PC-3 (cell line): ENCODE data around the gene UBE2D3. TPM values are rescaled to one million over a fixed set of nuclear protein-coding genes. Genes with fewer than 3 reads are reported as not detected.

Source experiments
- ATAC-seq: fragments of 200-7000 bp; cut with Tn5 transposase; 2 replicates; pipeline ENCODE4 v1.9.1; 2020; ENCODE audit warnings: mild to moderate bottlenecking, moderate library complexity
- BruUV-seq: library from RNA; stranded (reverse); fragments of 400-500 nt; replicated peaks from 2 replicates; lab custom pipeline; 2021; lab: Mats Ljungman, UMichigan
- CTCF ChIA-PET: fragments of 300-600 bp; sonication (Branson Sonifier 250); formaldehyde crosslinking; loops from one replicate; lab custom pipeline; 2022; ENCODE audit warnings: antibody characterized with exemption; lab: Charles Lee
- POLR2A ChIA-PET: fragments of 300-600 bp; sonication (Branson Sonifier 250); formaldehyde crosslinking; loops from one replicate; lab custom pipeline; 2022; ENCODE audit warnings: antibody characterized with exemption; ENCODE audit not compliant: unreplicated experiment; lab: Charles Lee
- DNase-seq: peaks from one replicate; pipeline ENCODE4 v3.0.0-alpha.2; 2015
- H2AFZ ChIP-seq: fragments of 300-600 bp; sonication (generic); 2 replicates; pipeline ENCODE4 v1.6.0; 2016; ENCODE audit warnings: antibody characterized with exemption, low read length
- H3F3A ChIP-seq: fragments of 300-600 bp; sonication (generic); one replicate; pipeline ENCODE4 v1.6.0; 2017; ENCODE audit warnings: antibody characterized with exemption, low read length, control low read depth, mild to moderate bottlenecking; ENCODE audit not compliant: unreplicated experiment
- H3K27ac ChIP-seq: fragments of 300-600 bp; sonication (generic); 2 replicates; pipeline ENCODE4 v1.5.1; 2016; ENCODE audit warnings: mild to moderate bottlenecking, low read length
- H3K27me3 ChIP-seq: fragments of 300-600 bp; sonication (generic); 2 replicates; pipeline ENCODE4 v1.6.1; 2016; ENCODE audit warnings: low read length, mixed read lengths
- H3K36me3 ChIP-seq: fragments of 300-600 bp; sonication (generic); 2 replicates; pipeline ENCODE4 v1.6.1; 2016; ENCODE audit warnings: low read depth, mixed run types, low read length, mixed read lengths
- H3K4me1 ChIP-seq: fragments of 300-600 bp; sonication (generic); 2 replicates; pipeline ENCODE4 v1.5.1; 2016; ENCODE audit warnings: low read length; ENCODE audit not compliant: insufficient read depth
- H3K4me2 ChIP-seq: fragments of 300-600 bp; sonication (generic); 2 replicates; pipeline ENCODE4 v1.6.0; 2016; ENCODE audit warnings: low read length
- H3K4me3 ChIP-seq: fragments of 300-600 bp; sonication (generic); 2 replicates; pipeline ENCODE4 v1.5.1; 2016; ENCODE audit warnings: mild to moderate bottlenecking, low read length, mixed read lengths
- H3K79me2 ChIP-seq: fragments of 300-600 bp; sonication (generic); 2 replicates; pipeline ENCODE4 v1.6.1; 2017; ENCODE audit warnings: low read length, mixed read lengths
- H3K9ac ChIP-seq: fragments of 300-600 bp; sonication (generic); 2 replicates; pipeline ENCODE4 v1.6.0; 2016; ENCODE audit warnings: mild to moderate bottlenecking, low read length
- H3K9me2 ChIP-seq: fragments of 300-600 bp; sonication (generic); replicated peaks from 2 replicates; pipeline ENCODE4 v1.6.1; 2016; ENCODE audit warnings: mixed run types, low read length, mixed read lengths
- H3K9me3 ChIP-seq: fragments of 300-600 bp; sonication (generic); 2 replicates; pipeline ENCODE4 v1.6.1; 2016; ENCODE audit warnings: low read length, mixed read lengths
- H4K20me1 ChIP-seq: fragments of 300-600 bp; sonication (generic); 2 replicates; pipeline ENCODE4 v1.6.1; 2016; ENCODE audit warnings: low read length, mixed read lengths
- EZH2 ChIP-seq: fragments of 300-600 bp; sonication (generic); IDR thresholded peaks from one replicate; pipeline ENCODE4 v1.6.1; 2017; ENCODE audit warnings: antibody characterized with exemption, mild to moderate bottlenecking, low read length; ENCODE audit not compliant: unreplicated experiment
- EZH2phosphoT487 ChIP-seq: fragments of 300-600 bp; sonication (generic); IDR thresholded peaks from 2 replicates; pipeline ENCODE4 v1.6.1; 2018; ENCODE audit warnings: mild to moderate bottlenecking, antibody characterized with exemption, low read length, borderline replicate concordance
- intact Hi-C: fragments of 100-400 bp; cut with micrococcal nuclease; formaldehyde crosslinking; loops from 2 replicates; pipeline ENCODE4 v1.9.0; 2023
- total RNA-seq: library from RNA; depleted of rRNA; stranded (reverse); fragments of >200 nt; gene quantifications from 2 replicates; pipeline ENCODE4 v1.2.3, GENCODE V29; 2014
- TF ChIP-seq, protein P1 (sequence below): fragments of 300-600 bp; sonication (generic); conservative IDR thresholded peaks from 2 replicates; pipeline ENCODE4 v1.5.1; 2017; ENCODE audit warnings: antibody characterized with exemption, low read depth, mild to moderate bottlenecking, low read length

The UBE2D3 gene
- total RNA-seq, 1 experiment from 2014 or later = 435 TPM

DNA sequence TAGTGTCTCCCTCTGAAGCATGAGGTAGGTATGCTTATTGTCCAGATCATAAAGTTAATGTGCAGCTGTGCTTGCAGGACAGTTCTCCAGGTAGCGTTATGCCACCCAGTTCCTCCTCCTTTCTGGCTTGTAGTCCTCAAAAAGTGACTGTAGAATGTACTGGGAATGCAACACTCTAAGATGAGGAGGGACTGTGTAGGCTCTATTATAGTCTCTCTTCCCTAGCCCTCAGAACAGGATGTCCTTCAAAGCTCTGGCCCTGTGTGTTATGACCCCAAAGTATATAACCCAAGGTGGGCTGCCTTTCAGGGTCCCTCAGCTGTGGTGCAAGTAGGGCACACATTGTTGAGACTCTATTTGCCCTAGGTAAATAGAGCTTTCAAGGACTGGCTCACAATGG is 45.8 kb downstream of the UBE2D3 start:
- no peak for ATAC-seq
- DNase-seq = no peak
- intact Hi-C loops = loop anchor here (10.0 kb wide), 1 partner anchor 223 kb away; no protein-coding TSS in a partner anchor

GRCh38 chr4:102780476-102781144 is 46.7 kb downstream of the UBE2D3 start:
- Histone ChIP-seq H3K9me3 (no peaks in the 10 kb centered on the region), H4K20me1 (no peaks in the 10 kb centered on the region), H3K9ac (no peak overlapping the region), H2AFZ (no peak overlapping the region), H3K27ac (peak overlapping the region; percentile 45; the same call in 1 of the 2 replicates), H3K4me2 (peak overlapping the region; percentile 42), H3K9me2 (no peaks in the 10 kb centered on the region), H3K36me3 (no peaks in the 10 kb centered on the region), H3K4me3 (no peak overlapping the region), H3F3A (no peaks in the 10 kb centered on the region), H3K4me1 (peaks cover 14% of the 10 kb centered on the region), H3K27me3 (no peaks in the 10 kb centered on the region), H3K79me2 (no peaks in the 10 kb centered on the region)
- TF ChIP-seq, protein P1, sequence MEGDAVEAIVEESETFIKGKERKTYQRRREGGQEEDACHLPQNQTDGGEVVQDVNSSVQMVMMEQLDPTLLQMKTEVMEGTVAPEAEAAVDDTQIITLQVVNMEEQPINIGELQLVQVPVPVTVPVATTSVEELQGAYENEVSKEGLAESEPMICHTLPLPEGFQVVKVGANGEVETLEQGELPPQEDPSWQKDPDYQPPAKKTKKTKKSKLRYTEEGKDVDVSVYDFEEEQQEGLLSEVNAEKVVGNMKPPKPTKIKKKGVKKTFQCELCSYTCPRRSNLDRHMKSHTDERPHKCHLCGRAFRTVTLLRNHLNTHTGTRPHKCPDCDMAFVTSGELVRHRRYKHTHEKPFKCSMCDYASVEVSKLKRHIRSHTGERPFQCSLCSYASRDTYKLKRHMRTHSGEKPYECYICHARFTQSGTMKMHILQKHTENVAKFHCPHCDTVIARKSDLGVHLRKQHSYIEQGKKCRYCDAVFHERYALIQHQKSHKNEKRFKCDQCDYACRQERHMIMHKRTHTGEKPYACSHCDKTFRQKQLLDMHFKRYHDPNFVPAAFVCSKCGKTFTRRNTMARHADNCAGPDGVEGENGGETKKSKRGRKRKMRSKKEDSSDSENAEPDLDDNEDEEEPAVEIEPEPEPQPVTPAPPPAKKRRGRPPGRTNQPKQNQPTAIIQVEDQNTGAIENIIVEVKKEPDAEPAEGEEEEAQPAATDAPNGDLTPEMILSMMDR = no peak
- TF ChIP-seq EZH2 (no peak), EZH2phosphoT487 (no peak)
- POLR2A ChIA-PET = interaction anchor here (0.6 kb wide), 1 partner anchor 45 kb away, joined by 3 read pairs; no protein-coding TSS in a partner anchor
- BruUV-seq = no TSS peak
- intact Hi-C loops = loop anchor here (10.0 kb wide), 1 partner anchor 224 kb away; no protein-coding TSS in a partner anchor
- DNase-seq = peak; percentile 89
- CTCF ChIA-PET = no interaction called here
- peak; percentile 94 for ATAC-seq

More for the DNA sequence above, 45.8 kb downstream of the UBE2D3 start:
- Histone ChIP-seq H3K4me2 (no peak overlapping the region), H3K9ac (no peak overlapping the region), H3F3A (no peaks in the 10 kb centered on the region), H3K27me3 (no peaks in the 10 kb centered on the region), H3K9me2 (no peaks in the 10 kb centered on the region), H2AFZ (no peak overlapping the region), H3K4me3 (no peak overlapping the region), H3K27ac (no peak overlapping the region), H3K36me3 (no peaks in the 10 kb centered on the region), H3K79me2 (no peaks in the 10 kb centered on the region), H3K9me3 (no peaks in the 10 kb centered on the region), H3K4me1 (peaks cover 14% of the 10 kb centered on the region), H4K20me1 (no peaks in the 10 kb centered on the region)
- ChIA-PET POLR2A (no interaction called here), CTCF (no interaction called here)
- no TSS peak for BruUV-seq
- no peak for TF ChIP-seq EZH2phosphoT487
- TF ChIP-seq, protein P1 = no peak
- TF ChIP-seq EZH2 = no peak

GRCh38 chr4:102779204-102779603 is 48.1 kb downstream of the UBE2D3 start:
- peaks cover 14% of the 10 kb centered on the region for H3K4me1 ChIP-seq
- H3K9ac ChIP-seq = no peak overlapping the region
- ChIA-PET POLR2A (no interaction called here), CTCF (no interaction called here)
- no peaks in the 10 kb centered on the region for H3K9me3 ChIP-seq
- no peaks in the 10 kb centered on the region for H3K27me3 ChIP-seq
- no peak overlapping the region for H3K27ac ChIP-seq
- TF ChIP-seq, protein P1 = no peak
- TF ChIP-seq EZH2 (no peak), EZH2phosphoT487 (no peak)
- no peak overlapping the region for H2AFZ ChIP-seq
- no TSS peak for BruUV-seq
- H4K20me1 ChIP-seq = no peaks in the 10 kb centered on the region
- H3F3A ChIP-seq = no peaks in the 10 kb centered on the region
- no peak overlapping the region for H3K4me3 ChIP-seq
- ATAC-seq = no peak
- no peak overlapping the region for H3K4me2 ChIP-seq
- H3K9me2 ChIP-seq = no peaks in the 10 kb centered on the region
- DNase-seq = no peak
- intact Hi-C loops = no loop called here
- no peaks in the 10 kb centered on the region for H3K79me2 ChIP-seq
- no peaks in the 10 kb centered on the region for H3K36me3 ChIP-seq
